ENCODE results near the gene SAMD4B.
"Not testable (repeated sequence)": the region's sequence is repeated elsewhere in the genome, so short reads cannot be mapped to it uniquely, and the experiment has no call there.

Gene SAMD4B

DNA sequence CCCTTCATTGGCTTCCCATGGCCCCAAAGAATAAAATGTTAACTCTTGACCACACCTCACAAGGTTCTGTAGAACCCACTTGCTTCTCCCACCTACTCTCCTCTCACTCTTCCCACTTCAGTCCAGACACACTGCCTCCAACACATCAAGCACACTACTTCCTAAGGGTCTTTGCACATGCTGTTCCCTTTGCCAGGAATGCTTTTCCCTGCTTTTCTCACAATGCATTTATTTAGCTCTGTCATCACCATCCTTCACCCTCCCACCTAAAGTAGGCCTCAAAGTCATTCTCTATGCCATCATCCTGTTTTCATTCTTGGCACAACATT is 38.1 kb upstream of the SAMD4B start:
- H3K9me3 ChIP-seq (replicated peaks; ENCODE audit: low read length): no peaks in the 10 kb centered on the region
- no peak overlapping the region for H3K4me2 ChIP-seq (ENCODE audit: low read length)
- no peaks in the 10 kb centered on the region for H3K36me3 ChIP-seq (ENCODE audit: insufficient read depth, low read length)
- peaks cover 73% of the 10 kb centered on the region for H3K27me3 ChIP-seq (ENCODE audit: control insufficient read depth, insufficient read depth, low read length)
- H3K9ac ChIP-seq (ENCODE audit: low read depth, low read length): no peak overlapping the region
- peaks cover 4% of the 10 kb centered on the region for H3K4me1 ChIP-seq (ENCODE audit: control insufficient read depth, insufficient read depth, low read length)
- H3K4me3 ChIP-seq (ENCODE audit: low read length): no peak overlapping the region

DNA sequence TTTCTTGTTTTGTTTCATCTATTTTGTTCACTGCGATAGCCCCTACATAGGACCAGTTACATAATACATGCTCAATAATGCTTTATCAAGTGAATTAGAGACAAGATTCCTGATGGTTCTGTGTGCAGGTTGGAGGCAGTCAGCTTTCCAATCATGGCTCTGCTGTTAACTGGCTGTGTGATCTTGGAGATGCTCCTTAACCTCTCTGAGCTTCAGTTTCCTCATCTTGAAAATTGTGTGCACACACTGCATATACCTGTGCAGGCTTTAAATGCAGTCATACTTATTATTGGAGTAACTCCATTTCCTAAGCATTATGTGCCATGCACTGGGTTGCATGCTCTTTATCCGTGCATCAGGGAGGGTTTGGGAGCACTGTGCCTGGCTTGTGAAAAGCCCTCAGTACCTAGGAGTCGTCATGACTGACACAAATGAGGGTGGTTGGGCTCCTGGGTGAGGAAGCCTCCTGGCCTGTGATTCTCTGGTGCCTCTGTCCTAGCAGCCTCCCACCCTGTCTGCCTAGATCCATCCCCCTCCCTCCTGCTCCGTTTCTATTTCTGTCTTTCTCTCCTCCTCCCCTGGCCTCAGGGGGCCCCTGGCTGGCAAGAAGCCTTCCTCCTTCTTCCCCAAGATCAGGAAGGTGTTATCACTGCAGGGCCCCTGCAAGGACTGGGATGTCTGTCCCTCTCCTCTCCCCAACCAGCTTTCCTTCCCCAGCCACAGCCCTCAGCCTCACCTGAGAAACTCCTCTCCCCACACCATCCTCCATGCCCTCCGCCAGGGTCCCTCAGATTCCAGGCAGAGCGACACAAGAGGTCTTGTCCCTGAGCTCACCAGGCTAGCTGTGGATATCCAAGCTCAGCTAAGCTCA is 37.3 kb upstream of the SAMD4B start:
- Histone ChIP-seq H3K27me3 (ENCODE audit: control insufficient read depth, insufficient read depth, low read length) (peaks cover 75% of the 10 kb centered on the region), H3K4me2 (ENCODE audit: low read length) (no peak overlapping the region), H3K4me1 (ENCODE audit: control insufficient read depth, insufficient read depth, low read length) (peaks cover 4% of the 10 kb centered on the region), H3K9ac (ENCODE audit: low read depth, low read length) (no peak overlapping the region), H3K4me3 (ENCODE audit: low read length) (no peak overlapping the region), H3K36me3 (ENCODE audit: insufficient read depth, low read length) (no peaks in the 10 kb centered on the region), H3K9me3 (replicated peaks; ENCODE audit: low read length) (no peaks in the 10 kb centered on the region)

DNA sequence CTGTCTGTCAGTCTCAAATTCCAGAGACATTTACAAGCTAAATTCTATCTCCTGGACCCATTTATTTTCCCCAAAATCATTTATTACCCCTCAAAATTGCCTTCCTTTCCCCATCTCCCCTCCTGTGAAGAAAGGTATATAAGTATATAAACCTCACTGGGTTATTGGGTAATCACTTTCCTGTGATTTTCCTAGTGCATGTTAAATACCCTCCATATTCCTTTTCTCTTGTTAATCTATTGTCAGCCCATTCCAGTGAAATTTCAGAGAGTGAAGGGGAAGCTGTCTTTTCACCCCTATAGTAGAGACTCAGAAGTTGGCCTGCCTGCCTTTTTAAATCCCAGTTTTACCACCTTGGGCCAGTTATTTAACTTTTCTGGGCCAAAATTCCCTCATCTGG is 36.1 kb upstream of the SAMD4B start:
- H3K36me3 ChIP-seq (ENCODE audit: insufficient read depth, low read length): no peaks in the 10 kb centered on the region
- H3K27me3 ChIP-seq (ENCODE audit: control insufficient read depth, insufficient read depth, low read length): peaks cover 72% of the 10 kb centered on the region
- peaks cover 4% of the 10 kb centered on the region for H3K4me1 ChIP-seq (ENCODE audit: control insufficient read depth, insufficient read depth, low read length)
- no peaks in the 10 kb centered on the region for H3K9me3 ChIP-seq (replicated peaks; ENCODE audit: low read length)
- H3K4me3 ChIP-seq (ENCODE audit: low read length): no peak overlapping the region
- no peak overlapping the region for H3K9ac ChIP-seq (ENCODE audit: low read depth, low read length)
- no peak overlapping the region for H3K4me2 ChIP-seq (ENCODE audit: low read length)

DNA sequence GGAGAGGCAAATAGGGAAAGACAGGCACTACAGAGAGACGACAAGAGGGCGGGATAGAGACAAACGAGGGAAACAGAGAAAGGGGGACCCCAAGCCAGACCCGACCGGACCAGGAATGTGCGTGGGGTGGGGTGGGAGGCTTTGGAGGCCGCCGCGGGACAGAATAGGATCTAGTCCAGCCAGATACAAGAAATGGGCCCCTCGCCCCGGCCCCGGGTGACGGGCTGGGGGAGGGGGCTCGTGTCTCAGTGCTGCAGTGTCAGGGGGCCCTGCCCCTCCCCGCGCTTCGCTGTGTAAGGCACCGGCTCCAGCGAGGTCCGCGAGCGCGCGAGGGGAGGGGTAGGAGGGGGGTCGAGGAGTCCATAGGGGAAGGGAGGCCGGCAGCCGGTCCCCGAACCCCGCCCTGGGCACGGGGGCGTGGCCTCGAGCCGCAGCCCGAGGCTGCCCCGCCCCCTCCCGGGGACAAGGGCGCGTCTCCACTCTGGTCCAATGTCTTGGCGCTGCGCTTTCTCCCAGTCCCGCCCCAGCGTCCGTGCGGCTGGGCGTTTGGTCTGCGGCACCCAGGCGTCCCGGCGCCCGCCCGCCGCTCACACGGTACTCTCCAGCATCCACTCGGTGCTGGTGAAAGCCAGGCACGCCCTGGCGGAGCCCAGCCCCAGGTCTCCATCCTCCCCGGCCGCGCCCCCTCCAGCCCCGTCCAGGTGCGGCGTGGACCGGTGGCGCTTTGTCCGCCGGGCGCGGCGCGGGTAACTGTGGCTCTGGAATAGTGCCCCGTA is 35.0 kb upstream of the SAMD4B start:
- H3K4me1 ChIP-seq (ENCODE audit: control insufficient read depth, insufficient read depth, low read length): peaks cover 4% of the 10 kb centered on the region
- H3K4me2 ChIP-seq (ENCODE audit: low read length): peak overlapping the region; percentile 17
- H3K27me3 ChIP-seq (ENCODE audit: control insufficient read depth, insufficient read depth, low read length): peaks cover 72% of the 10 kb centered on the region
- H3K9ac ChIP-seq (ENCODE audit: low read depth, low read length): no peak overlapping the region
- no peaks in the 10 kb centered on the region for H3K9me3 ChIP-seq (replicated peaks; ENCODE audit: low read length)
- no peaks in the 10 kb centered on the region for H3K36me3 ChIP-seq (ENCODE audit: insufficient read depth, low read length)
- no peak overlapping the region for H3K4me3 ChIP-seq (ENCODE audit: low read length)

DNA sequence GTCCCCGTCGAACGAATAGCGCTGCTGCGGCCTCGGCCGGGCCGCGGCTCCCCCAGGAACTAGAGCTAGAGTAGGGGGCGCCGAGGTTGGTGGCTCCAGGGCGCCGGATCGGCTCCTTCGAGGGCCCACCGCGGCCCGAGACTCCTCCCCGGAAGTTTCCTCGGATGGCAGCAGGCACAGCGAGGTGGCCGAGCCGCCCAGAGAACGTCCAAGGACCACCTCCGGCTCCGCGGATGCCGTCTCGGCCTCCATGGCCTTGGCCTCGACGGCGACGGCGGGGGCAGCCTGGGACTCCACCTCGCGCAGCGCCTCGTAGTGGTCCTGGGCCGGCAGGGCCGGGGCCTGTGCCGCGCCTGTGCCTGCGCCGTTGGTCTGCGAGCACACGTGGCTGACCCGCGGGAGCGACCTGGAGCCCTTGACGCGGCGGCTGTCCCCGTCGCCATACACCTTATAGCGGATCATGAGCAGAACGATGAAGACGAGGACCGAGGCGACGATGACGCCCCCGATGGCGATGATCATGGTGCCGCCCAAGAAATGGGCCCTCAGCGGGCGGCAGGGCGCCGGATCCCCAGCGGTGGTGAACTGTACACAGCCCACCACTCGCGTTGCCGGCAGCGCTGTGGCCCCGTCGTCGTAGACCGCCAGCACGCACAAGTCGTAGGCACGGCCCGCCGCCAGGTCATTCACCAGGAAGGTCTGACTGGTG is 34.2 kb upstream of the SAMD4B start:
- Histone ChIP-seq H3K9me3 (replicated peaks; ENCODE audit: low read length) (no peaks in the 10 kb centered on the region), H3K9ac (ENCODE audit: low read depth, low read length) (no peak overlapping the region), H3K4me1 (ENCODE audit: control insufficient read depth, insufficient read depth, low read length) (peaks cover 4% of the 10 kb centered on the region), H3K27me3 (ENCODE audit: control insufficient read depth, insufficient read depth, low read length) (peaks cover 74% of the 10 kb centered on the region), H3K4me3 (ENCODE audit: low read length) (no peak overlapping the region), H3K4me2 (ENCODE audit: low read length) (no peak overlapping the region), H3K36me3 (ENCODE audit: insufficient read depth, low read length) (no peaks in the 10 kb centered on the region)

DNA sequence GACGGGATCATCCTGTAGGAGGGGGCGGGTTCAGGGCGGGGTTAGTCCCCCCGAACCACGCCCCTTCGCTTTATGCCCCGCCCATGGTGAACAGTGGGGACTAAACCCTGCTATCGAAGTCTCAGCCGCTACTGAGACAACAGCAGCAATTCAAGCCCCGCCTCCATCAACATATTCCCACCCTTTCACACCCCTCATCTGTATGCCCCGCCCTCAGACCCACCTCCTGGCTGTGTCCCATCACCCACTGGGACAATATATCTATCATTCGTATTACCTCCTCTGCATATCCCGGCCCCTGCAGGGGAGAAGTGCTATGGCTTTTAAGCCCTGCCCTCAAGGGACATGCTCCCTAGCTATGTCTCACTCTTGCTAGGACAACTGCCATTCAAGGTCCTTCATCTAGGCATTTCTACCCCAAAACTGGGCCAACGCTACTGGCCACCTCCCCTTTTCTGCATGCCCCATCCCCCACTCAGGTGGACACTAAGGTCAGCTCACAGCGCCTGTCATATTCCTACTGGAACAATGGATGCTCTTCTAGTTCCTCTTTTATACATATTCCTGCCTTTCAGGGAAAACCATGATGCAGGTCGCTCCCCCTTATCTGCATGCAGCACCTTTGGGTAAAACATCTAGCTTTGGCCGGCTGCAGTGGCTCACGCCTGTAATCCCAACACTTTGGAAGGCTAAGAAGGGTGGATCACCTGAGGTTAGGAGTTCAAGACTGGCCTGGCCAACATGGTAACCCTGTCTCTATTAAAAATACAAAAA is 33.5 kb upstream of the SAMD4B start:
- H3K4me1 ChIP-seq (ENCODE audit: control insufficient read depth, insufficient read depth, low read length): peaks cover 4% of the 10 kb centered on the region
- no peak overlapping the region for H3K4me3 ChIP-seq (ENCODE audit: low read length)
- H3K9ac ChIP-seq (ENCODE audit: low read depth, low read length): no peak overlapping the region
- H3K9me3 ChIP-seq (replicated peaks; ENCODE audit: low read length): no peaks in the 10 kb centered on the region
- no peaks in the 10 kb centered on the region for H3K36me3 ChIP-seq (ENCODE audit: insufficient read depth, low read length)
- H3K27me3 ChIP-seq (ENCODE audit: control insufficient read depth, insufficient read depth, low read length): peaks cover 67% of the 10 kb centered on the region
- no peak overlapping the region for H3K4me2 ChIP-seq (ENCODE audit: low read length)

DNA sequence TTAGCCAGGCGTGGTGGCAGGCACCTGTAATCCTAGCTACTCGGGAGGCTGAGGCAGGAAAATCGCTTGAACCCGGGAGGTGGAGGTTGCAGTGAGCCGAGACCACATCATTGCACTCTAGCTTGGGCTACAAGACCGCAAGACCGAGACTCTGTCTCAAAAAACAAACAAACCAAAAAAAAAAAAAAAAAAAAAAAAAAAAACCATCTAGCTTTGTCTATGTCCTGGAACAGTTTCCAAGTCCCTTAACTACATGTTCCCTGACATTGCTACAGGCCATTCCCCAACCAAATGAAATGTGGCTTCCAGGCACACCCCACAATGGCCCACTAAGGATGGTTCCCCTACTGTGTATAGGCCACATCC is 32.9 kb upstream of the SAMD4B start:
- H3K9ac ChIP-seq (ENCODE audit: low read depth, low read length); H3K4me2 ChIP-seq (ENCODE audit: low read length); H3K9me3 ChIP-seq (replicated peaks; ENCODE audit: low read length); H3K4me1 ChIP-seq (ENCODE audit: control insufficient read depth, insufficient read depth, low read length); H3K4me3 ChIP-seq (ENCODE audit: low read length); H3K36me3 ChIP-seq (ENCODE audit: insufficient read depth, low read length): not testable (repeated sequence)
- H3K27me3 ChIP-seq (ENCODE audit: control insufficient read depth, insufficient read depth, low read length): peaks cover 63% of the 10 kb centered on the region

DNA sequence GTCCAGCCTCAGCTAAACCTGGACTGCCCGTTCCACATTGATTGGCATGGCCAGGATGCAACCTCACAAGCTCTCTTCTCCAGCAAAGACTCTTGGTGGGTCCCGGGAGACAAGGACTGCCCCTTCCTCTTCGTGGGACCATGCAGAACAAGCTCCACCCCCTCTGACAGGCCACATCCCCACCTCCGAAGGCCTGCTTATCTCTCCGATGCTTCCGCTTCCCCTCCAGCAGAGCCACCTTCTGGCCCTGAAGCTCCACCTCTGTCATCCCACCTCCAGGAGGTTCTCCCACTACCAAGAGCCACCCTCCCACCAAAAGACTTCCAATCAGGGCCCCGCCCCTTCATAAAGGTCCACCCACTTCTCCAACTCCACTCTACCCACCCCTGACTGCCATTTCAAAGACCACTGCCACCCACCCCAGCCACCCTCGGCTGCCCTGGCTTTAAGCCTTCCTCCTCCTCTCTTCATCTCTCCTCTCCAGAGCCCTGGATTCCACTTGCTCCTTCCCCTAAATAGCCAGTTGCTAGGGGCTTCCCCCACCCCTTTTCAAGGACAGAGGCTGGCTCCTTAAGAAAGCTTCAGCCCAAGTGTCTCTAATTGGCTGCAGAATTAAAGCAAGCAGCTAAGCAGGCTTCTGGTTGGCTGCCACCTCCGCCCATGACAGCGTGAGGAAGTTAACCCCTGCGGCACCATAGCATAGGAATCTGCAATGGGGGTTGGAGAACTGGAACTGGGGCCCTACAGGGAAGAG is 31.5 kb upstream of the SAMD4B start:
- Histone ChIP-seq H3K9me3 (replicated peaks; ENCODE audit: low read length) (no peaks in the 10 kb centered on the region), H3K4me1 (ENCODE audit: control insufficient read depth, insufficient read depth, low read length) (peaks cover 4% of the 10 kb centered on the region), H3K4me2 (ENCODE audit: low read length) (no peak overlapping the region), H3K27me3 (ENCODE audit: control insufficient read depth, insufficient read depth, low read length) (peaks cover 48% of the 10 kb centered on the region), H3K4me3 (ENCODE audit: low read length) (no peak overlapping the region), H3K9ac (ENCODE audit: low read depth, low read length) (no peak overlapping the region), H3K36me3 (ENCODE audit: insufficient read depth, low read length) (no peaks in the 10 kb centered on the region)

DNA sequence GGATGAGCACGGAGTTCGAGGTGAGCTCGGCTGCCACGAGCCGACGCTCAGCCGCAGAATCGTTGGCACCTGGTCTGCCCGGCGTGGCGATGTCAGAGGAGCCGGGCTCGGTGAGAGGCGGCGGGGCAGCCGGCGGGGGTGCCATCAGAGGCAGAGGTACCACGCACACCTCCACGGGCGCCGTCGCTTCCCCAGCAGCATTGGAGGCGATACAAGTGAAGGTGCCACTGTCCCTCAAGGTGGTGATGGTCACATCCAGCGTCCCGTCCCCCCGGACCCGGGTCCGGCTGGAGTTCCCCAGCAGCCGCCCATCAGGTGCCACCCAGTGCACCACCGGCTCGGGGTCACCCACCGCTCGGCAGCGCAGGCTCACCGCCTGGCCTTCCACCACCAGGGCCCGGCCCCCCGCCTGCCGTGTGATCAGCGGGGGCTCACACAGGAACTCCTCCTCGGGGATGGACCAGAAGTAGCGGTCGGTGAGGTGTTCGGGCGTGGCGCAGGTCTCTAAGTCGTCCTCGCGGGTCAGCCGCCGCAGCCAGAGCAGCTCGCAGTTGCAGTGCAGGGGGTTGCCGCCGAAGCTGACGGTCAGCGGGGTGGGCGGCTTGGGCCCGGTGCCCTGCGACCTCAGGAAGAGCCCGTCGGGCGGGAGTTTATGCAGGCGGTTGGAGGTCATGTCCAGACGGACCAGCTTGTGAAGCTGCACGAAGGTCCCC is 28.0 kb upstream of the SAMD4B start:
- no peak overlapping the region for H3K9ac ChIP-seq (ENCODE audit: low read depth, low read length)
- no peak overlapping the region for H3K4me3 ChIP-seq (ENCODE audit: low read length)
- H3K4me2 ChIP-seq (ENCODE audit: low read length): no peak overlapping the region
- H3K9me3 ChIP-seq (replicated peaks; ENCODE audit: low read length): no peaks in the 10 kb centered on the region
- no peaks in the 10 kb centered on the region for H3K36me3 ChIP-seq (ENCODE audit: insufficient read depth, low read length)
- H3K27me3 ChIP-seq (ENCODE audit: control insufficient read depth, insufficient read depth, low read length): peaks cover 45% of the 10 kb centered on the region
- H3K4me1 ChIP-seq (ENCODE audit: control insufficient read depth, insufficient read depth, low read length): no peaks in the 10 kb centered on the region

DNA sequence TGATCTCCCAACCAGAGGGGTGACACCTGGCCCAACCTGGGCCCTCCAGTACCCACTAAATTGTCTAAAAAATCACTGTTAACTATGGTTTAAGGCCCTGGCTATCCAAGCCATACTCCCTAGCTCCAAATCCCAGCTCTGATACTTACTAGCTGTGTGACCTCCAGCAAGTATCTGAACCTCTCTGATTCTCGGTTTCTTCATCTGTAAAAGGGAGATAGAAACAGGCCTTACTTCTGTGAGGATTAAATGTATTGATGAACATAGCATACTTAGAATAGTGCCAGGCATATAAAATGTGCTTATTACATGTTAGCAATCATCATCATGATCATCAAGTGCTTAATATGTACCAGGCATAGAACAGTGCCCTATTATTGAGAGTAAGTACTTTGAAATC is 26.3 kb upstream of the SAMD4B start:
- no peaks in the 10 kb centered on the region for H3K9me3 ChIP-seq (replicated peaks; ENCODE audit: low read length)
- H3K9ac ChIP-seq (ENCODE audit: low read depth, low read length): no peak overlapping the region
- H3K4me1 ChIP-seq (ENCODE audit: control insufficient read depth, insufficient read depth, low read length): peaks cover 3% of the 10 kb centered on the region
- H3K4me3 ChIP-seq (ENCODE audit: low read length): no peak overlapping the region
- no peaks in the 10 kb centered on the region for H3K36me3 ChIP-seq (ENCODE audit: insufficient read depth, low read length)
- peaks cover 46% of the 10 kb centered on the region for H3K27me3 ChIP-seq (ENCODE audit: control insufficient read depth, insufficient read depth, low read length)
- H3K4me2 ChIP-seq (ENCODE audit: low read length): no peak overlapping the region
